Fibroblast of villous mesenchyme (primary cell): Measurements from ENCODE around the gene RAD51B. TPM values are rescaled to one million over a fixed set of nuclear protein-coding genes. Genes with fewer than 3 reads are reported as not detected.
"Not testable (repeated sequence)": the region's sequence is repeated elsewhere in the genome, so short reads cannot be mapped to it uniquely, and the experiment has no call there.

Source experiments
- DNase-seq: peaks from one replicate; pipeline ENCODE4 v3.0.0-alpha.2; 2010; ENCODE audit warnings: low read depth
- H3K4me3 ChIP-seq: 2 replicates; pipeline ENCODE4 v1.5.1; 2011; ENCODE audit warnings: low read depth, mild to moderate bottlenecking, low read length
- CTCF ChIP-seq: IDR thresholded peaks from 2 replicates; pipeline ENCODE4 v1.5.1; 2012; ENCODE audit warnings: low read depth, mild to moderate bottlenecking, low read length; ENCODE audit not compliant: insufficient read depth
- total RNA-seq: library from RNA; depleted of rRNA; stranded (reverse); fragments of >200 nt; gene quantifications from 2 replicates; pipeline ENCODE4 v1.2.3, GENCODE V29; 2012

Gene RAD51B
- total RNA-seq, 1 donor, result 22.0 TPM

- no peak for DNase-seq
- no peak for TF ChIP-seq CTCF
- H3K4me3 ChIP-seq, result no peak overlapping the region
These were observed 837.9 kb downstream of the RAD51B start for GRCh38 chr14:68657300-68658028.

GRCh38 chr14:68658029-68658509 is 838.5 kb downstream of the RAD51B start:
- no peak overlapping the region for H3K4me3 ChIP-seq
- no peak for DNase-seq
- TF ChIP-seq CTCF, result no peak

GRCh38 chr14:68658943-68659931 is 839.7 kb downstream of the RAD51B start:
- no peak overlapping the region for H3K4me3 ChIP-seq
- peak; percentile 73 for DNase-seq
- no peak for TF ChIP-seq CTCF

- H3K4me3 ChIP-seq, result no peak overlapping the region
- no peak for DNase-seq
- TF ChIP-seq CTCF, result no peak
These were observed 840.9 kb downstream of the RAD51B start for GRCh38 chr14:68660495-68660894.

GRCh38 chr14:68661226-68662225 is 841.9 kb downstream of the RAD51B start:
- H3K4me3 ChIP-seq, result no peak overlapping the region
- DNase-seq, result no peak
- no peak for TF ChIP-seq CTCF

GRCh38 chr14:68662392-68662791 is 842.8 kb downstream of the RAD51B start:
- H3K4me3 ChIP-seq, result no peak overlapping the region
- no peak for DNase-seq
- TF ChIP-seq CTCF, result no peak

GRCh38 chr14:68662826-68663225 is 843.2 kb downstream of the RAD51B start:
- DNase-seq, H3K4me3 ChIP-seq: not testable (repeated sequence)
